HepG2 (cell line): ENCODE data around the gene SRF. TPM values are rescaled to one million over a fixed set of nuclear protein-coding genes. Genes with fewer than 3 reads are reported as not detected.

Source experiments
- ATAC-seq: fragments of 200-7000 bp; cut with Tn5 transposase; 3 replicates; pipeline ENCODE4 v1.9.1; 2020; ENCODE audit warnings: mild to moderate bottlenecking, moderate library complexity
- BruUV-seq: library from RNA; stranded (reverse); fragments of 400-500 nt; replicated peaks from 2 replicates; lab custom pipeline; 2021; lab: Mats Ljungman, UMichigan
- CTCF ChIA-PET: fragments of 300-600 bp; formaldehyde crosslinking; extraction: SDS; loops from one replicate; lab custom pipeline; 2021; ENCODE audit warnings: low total read pairs, inconsistent platforms, low intra/inter-chr PET ratio; lab: Yijun Ruan, JAX
- POLR2A ChIA-PET: fragments of 350-600 bp; sonication (Branson Sonifier 250); formaldehyde crosslinking; loops from one replicate; lab custom pipeline; 2020; ENCODE audit warnings: antibody characterized with exemption, inconsistent platforms; lab: Yijun Ruan, JAX
- DNase-seq: peaks from one replicate; pipeline ENCODE4 v3.0.0-alpha.2; 2015; ENCODE audit warnings: low spot score
- FAIRE-seq: peaks from 3 replicates; lab custom pipeline; 2011; peaks lifted over from hg19 to GRCh38; lab: Jason Lieb, UNC
- H2AFZ ChIP-seq: one replicate; pipeline ENCODE4 v1.6.1; 2011; ENCODE audit warnings: low read length, inconsistent platforms
- H3K27ac ChIP-seq: fragments of 300-600 bp; 3 replicates; pipeline ENCODE4 v1.8.0; 2011; ENCODE audit warnings: mixed run types, mild to moderate bottlenecking, mixed read lengths, low read length, inconsistent platforms; ENCODE audit not compliant: insufficient read depth; ENCODE audit errors: extremely low read length
- H3K27me3 ChIP-seq, 2 experiments: fragments of 200-600 bp in 1 of 2; 2 replicates in 1 of 2; 3 replicates in 1 of 2; pipeline versions ENCODE4 v1.6.0 to v1.8.0; 2011; ENCODE audit warnings: low read length in 2 of 2, mild to moderate bottlenecking in 2 of 2, moderate library complexity in 2 of 2, inconsistent platforms in 1 of 2; ENCODE audit not compliant: insufficient read depth in 2 of 2, control insufficient read depth in 1 of 2
- H3K36me3 ChIP-seq, 2 experiments: fragments of 200-600 bp in 1 of 2; replicated peaks in 1 of 2; 2 replicates in 1 of 2; 3 replicates in 1 of 2; pipeline versions ENCODE4 v1.5.1 to v1.8.0; 2011; ENCODE audit warnings: low read length in 2 of 2, inconsistent platforms in 1 of 2; ENCODE audit not compliant: insufficient read depth in 2 of 2, control insufficient read depth in 1 of 2
- H3K4me1 ChIP-seq: 2 replicates; pipeline ENCODE4 v1.5.1; 2012; ENCODE audit warnings: low read length, inconsistent platforms; ENCODE audit not compliant: insufficient read depth
- H3K4me2 ChIP-seq: 2 replicates; pipeline ENCODE4 v1.6.0; 2011; ENCODE audit warnings: low read depth, low read length, inconsistent platforms
- H3K4me3 ChIP-seq, 3 experiments: fragments of 200-600 bp in 1 of 3; sonication (generic), shearing (Covaris generic) in 1 of 3; replicated peaks in 1 of 3; 2 replicates each; pipeline ENCODE4 v1.5.1; 2011 to 2016; ENCODE audit warnings: low read length in 3 of 3, inconsistent platforms in 2 of 3, low read depth in 2 of 3, mild to moderate bottlenecking in 2 of 3, control low read depth in 1 of 3, mixed read lengths in 1 of 3; ENCODE audit not compliant: insufficient read depth in 1 of 3
- H3K79me2 ChIP-seq: one replicate; pipeline ENCODE4 v1.6.1; 2011; ENCODE audit warnings: low read length, inconsistent platforms; ENCODE audit not compliant: insufficient read depth
- H3K9ac ChIP-seq: 2 replicates; pipeline ENCODE4 v1.6.0; 2011; ENCODE audit warnings: mild to moderate bottlenecking, low read depth, low read length, inconsistent platforms; ENCODE audit not compliant: insufficient read depth
- H3K9me3 ChIP-seq: 2 replicates; pipeline ENCODE4 v1.5.1; 2012; ENCODE audit warnings: mild to moderate bottlenecking, low read length
- H4K20me1 ChIP-seq: 2 replicates; pipeline ENCODE4 v1.6.0; 2011; ENCODE audit warnings: inconsistent platforms, mild to moderate bottlenecking, low read length, moderate library complexity; ENCODE audit not compliant: insufficient read depth
- DNMT3B ChIP-seq: conservative IDR thresholded peaks from 2 replicates; pipeline ENCODE4 v1.6.1; 2016; ENCODE audit warnings: missing biosample characterization, control low read depth
- IKZF1 ChIP-seq: fragments of 450-650 bp; IDR thresholded peaks from 2 replicates; pipeline ENCODE4 v1.7.1; 2016
- KLF11 ChIP-seq: IDR thresholded peaks from 2 replicates; pipeline ENCODE4 v1.6.1; 2016; ENCODE audit warnings: missing compliant biosample characterization
- PRMT3 ChIP-seq: sonication (generic); formaldehyde crosslinking; IDR thresholded peaks from 2 replicates; pipeline ENCODE4 v1.8.1; 2022; ENCODE audit warnings: low read depth, mild to moderate bottlenecking, moderate library complexity, missing genetic modification reagents, borderline replicate concordance
- SNRNP70 ChIP-seq: fragments of 200-400 bp; formaldehyde crosslinking; IDR thresholded peaks from 2 replicates; pipeline ENCODE4 v1.6.1; 2017; ENCODE audit warnings: mild to moderate bottlenecking, low read depth, low read length, moderate library complexity
- SOX6 ChIP-seq, 2 experiments: fragments of 450-650 bp in 1 of 2; sonication (generic) in 1 of 2; formaldehyde crosslinking in 1 of 2; IDR thresholded peaks; 2 replicates each; pipeline versions ENCODE4 v1.4.0 to v1.6.1; 2017 to 2020; ENCODE audit warnings: antibody characterized with exemption in 1 of 2, mild to moderate bottlenecking in 1 of 2, missing genetic modification reagents in 1 of 2
- TBP ChIP-seq: sonication (generic); formaldehyde crosslinking; IDR thresholded peaks from 2 replicates; pipeline ENCODE4 v1.5.0; 2020; ENCODE audit warnings: missing genetic modification reagents
- TCF7 ChIP-seq: sonication (generic); IDR thresholded peaks from 2 replicates; pipeline ENCODE4 v1.6.1; 2016; ENCODE audit warnings: antibody characterized with exemption, low read depth
- ZNF563 ChIP-seq: sonication (generic); formaldehyde crosslinking; IDR thresholded peaks from 2 replicates; pipeline ENCODE4 v1.8.0; 2022; ENCODE audit warnings: mild to moderate bottlenecking, moderate library complexity, missing genetic modification reagents
- ZNF776 ChIP-seq: sonication (generic); formaldehyde crosslinking; IDR thresholded peaks from 2 replicates; pipeline ENCODE4 v1.4.0; 2020; ENCODE audit warnings: mild to moderate bottlenecking, missing genetic modification reagents
- ZSCAN22 ChIP-seq: sonication (generic); formaldehyde crosslinking; IDR thresholded peaks from 2 replicates; pipeline ENCODE4 v1.4.0; 2020; ENCODE audit warnings: mild to moderate bottlenecking, missing genetic modification reagents
- WGBS: methylation state at CpG from one replicate; pipeline ENCODE4 v1.1.6; 2017; ENCODE audit warnings: low lambda C conversion rate; 5-methylcytosine and 5-hydroxymethylcytosine counted together
- in situ Hi-C: cut with HindIII; loops from 2 replicates; pipeline ENCODE4 v1.10.0; 2017; ENCODE audit warnings: low pct_unique_long_range_greater_than_20kb; ENCODE audit not compliant: extremely low pct_ligation_motif_present
- intact Hi-C: fragments of 100-400 bp; cut with micrococcal nuclease; formaldehyde crosslinking; loops from one replicate; pipeline ENCODE4 v1.10.0; 2022; ENCODE audit not compliant: unreplicated experiment
- polyA plus RNA-seq, 8 experiments: library from polyadenylated mRNA; depleted of rRNA in 3 of 8; stranded (reverse) in 7 of 8; unstranded in 1 of 8; fragments of >200 nt; fragmentation: Illumina TruSeq in 4 of 8; extraction: Trizol in 4 of 8; gene quantifications; 2 replicates each; pipeline versions ENCODE4 v1.2.1 to v1.2.3, GENCODE V29; 2011 to 2016; ENCODE audit warnings: low read depth in 4 of 8, missing spikeins in 1 of 8, mixed read lengths in 1 of 8; ENCODE audit not compliant: insufficient read depth in 1 of 8
- total RNA-seq, 5 experiments: library from RNA; depleted of rRNA; stranded (reverse); fragments of >200 nt; fragmentation: Illumina TruSeq; extraction: Trizol; gene quantifications; 2 replicates each; pipeline ENCODE4 v1.2.3, GENCODE V29; 2016; ENCODE audit warnings: low read depth in 1 of 5
- TF ChIP-seq, protein P1 (sequence below): sonication (generic); formaldehyde crosslinking; IDR thresholded peaks from 2 replicates; pipeline ENCODE4 v1.4.0; 2020; ENCODE audit warnings: missing genetic modification reagents, borderline replicate concordance
- TF ChIP-seq, protein P2 (sequence below): sonication (generic); formaldehyde crosslinking; IDR thresholded peaks from 2 replicates; pipeline ENCODE4 v1.4.0; 2020; ENCODE audit warnings: missing genetic modification reagents, low read depth, mild to moderate bottlenecking, borderline replicate concordance
- TF ChIP-seq, protein P3 (sequence below): IDR thresholded peaks from 2 replicates; pipeline ENCODE4 v1.6.1; 2016; ENCODE audit warnings: missing genetic modification reagents, missing compliant biosample characterization

Gene SRF
- total and polyA plus RNA-seq, 2 of the 13 experiments (the other 11 are each of a cell fraction or from before 2014, with no cell fraction given): 25.5 to 44.1 TPM

DNA sequence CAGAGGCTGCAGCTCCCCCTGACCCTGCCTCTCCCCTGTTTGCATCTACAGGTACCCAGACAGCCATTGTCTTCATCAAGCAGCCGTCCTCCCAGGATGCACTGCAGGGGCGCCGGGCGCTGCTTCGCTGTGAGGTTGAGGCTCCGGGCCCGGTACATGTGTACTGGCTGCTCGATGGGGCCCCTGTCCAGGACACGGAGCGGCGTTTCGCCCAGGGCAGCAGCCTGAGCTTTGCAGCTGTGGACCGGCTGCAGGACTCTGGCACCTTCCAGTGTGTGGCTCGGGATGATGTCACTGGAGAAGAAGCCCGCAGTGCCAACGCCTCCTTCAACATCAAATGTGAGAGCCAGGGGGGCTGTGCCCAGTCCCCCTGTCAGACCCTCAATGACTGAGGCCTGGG, 42.1 kb upstream of the SRF start:
- no peaks in the 10 kb centered on the region for H3K27me3 ChIP-seq
- ATAC-seq (no peak), DNase-seq (no peak), FAIRE-seq (no peak)
- ChIA-PET POLR2A (no interaction called here), CTCF (interaction anchor here (1.8 kb wide), 1 partner anchor 59 kb away, joined by 14 read pairs; no protein-coding TSS in a partner anchor)
- peaks cover 19 to 32% of the 10 kb centered on the region in 2 experiments for H3K36me3 ChIP-seq
- in situ Hi-C loops: loop anchor here (10.0 kb wide), 1 partner anchor 54 kb away; the partner anchor contains the start of gene PTK7
- H3K4me1 ChIP-seq: peaks cover 33% of the 10 kb centered on the region
- no peak overlapping the region for H3K27ac ChIP-seq
- H3K4me3 ChIP-seq: no peak overlapping the region
- intact Hi-C loops: loop anchor here (1.0 kb wide), 1 partner anchor 59 kb away; no protein-coding TSS in a partner anchor
- no peaks in the 10 kb centered on the region for H3K9me3 ChIP-seq
- TF ChIP-seq IKZF1 (no peak), TBP (no peak), TCF7 (no peak), ZNF563 (CRISPR knock-in tag) (no peak), SOX6 (IDR thresholded peaks at IDR 0.05) (no peak), SOX6 (CRISPR knock-in tag; IDR thresholded peaks at IDR 0.05) (no peak), ZSCAN22 (CRISPR knock-in tag) (no peak), SNRNP70 (no peak), KLF11 (CRISPR knock-in tag) (no peak), PRMT3 (CRISPR knock-in tag) (no peak), ZNF776 (CRISPR knock-in tag) (no peak), DNMT3B (CRISPR knock-in tag) (no peak)
- TF ChIP-seq, protein P1, sequence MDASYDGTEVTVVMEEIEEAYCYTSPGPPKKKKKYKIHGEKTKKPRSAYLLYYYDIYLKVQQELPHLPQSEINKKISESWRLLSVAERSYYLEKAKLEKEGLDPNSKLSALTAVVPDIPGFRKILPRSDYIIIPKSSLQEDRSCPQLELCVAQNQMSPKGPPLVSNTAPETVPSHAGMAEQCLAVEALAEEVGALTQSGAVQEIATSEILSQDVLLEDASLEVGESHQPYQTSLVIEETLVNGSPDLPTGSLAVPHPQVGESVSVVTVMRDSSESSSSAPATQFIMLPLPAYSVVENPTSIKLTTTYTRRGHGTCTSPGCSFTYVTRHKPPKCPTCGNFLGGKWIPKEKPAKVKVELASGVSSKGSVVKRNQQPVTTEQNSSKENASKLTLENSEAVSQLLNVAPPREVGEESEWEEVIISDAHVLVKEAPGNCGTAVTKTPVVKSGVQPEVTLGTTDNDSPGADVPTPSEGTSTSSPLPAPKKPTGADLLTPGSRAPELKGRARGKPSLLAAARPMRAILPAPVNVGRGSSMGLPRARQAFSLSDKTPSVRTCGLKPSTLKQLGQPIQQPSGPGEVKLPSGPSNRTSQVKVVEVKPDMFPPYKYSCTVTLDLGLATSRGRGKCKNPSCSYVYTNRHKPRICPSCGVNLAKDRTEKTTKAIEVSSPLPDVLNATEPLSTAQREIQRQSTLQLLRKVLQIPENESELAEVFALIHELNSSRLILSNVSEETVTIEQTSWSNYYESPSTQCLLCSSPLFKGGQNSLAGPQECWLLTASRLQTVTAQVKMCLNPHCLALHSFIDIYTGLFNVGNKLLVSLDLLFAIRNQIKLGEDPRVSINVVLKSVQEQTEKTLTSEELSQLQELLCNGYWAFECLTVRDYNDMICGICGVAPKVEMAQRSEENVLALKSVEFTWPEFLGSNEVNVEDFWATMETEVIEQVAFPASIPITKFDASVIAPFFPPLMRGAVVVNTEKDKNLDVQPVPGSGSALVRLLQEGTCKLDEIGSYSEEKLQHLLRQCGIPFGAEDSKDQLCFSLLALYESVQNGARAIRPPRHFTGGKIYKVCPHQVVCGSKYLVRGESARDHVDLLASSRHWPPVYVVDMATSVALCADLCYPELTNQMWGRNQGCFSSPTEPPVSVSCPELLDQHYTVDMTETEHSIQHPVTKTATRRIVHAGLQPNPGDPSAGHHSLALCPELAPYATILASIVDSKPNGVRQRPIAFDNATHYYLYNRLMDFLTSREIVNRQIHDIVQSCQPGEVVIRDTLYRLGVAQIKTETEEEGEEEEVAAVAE: no peak
- TF ChIP-seq, protein P2, sequence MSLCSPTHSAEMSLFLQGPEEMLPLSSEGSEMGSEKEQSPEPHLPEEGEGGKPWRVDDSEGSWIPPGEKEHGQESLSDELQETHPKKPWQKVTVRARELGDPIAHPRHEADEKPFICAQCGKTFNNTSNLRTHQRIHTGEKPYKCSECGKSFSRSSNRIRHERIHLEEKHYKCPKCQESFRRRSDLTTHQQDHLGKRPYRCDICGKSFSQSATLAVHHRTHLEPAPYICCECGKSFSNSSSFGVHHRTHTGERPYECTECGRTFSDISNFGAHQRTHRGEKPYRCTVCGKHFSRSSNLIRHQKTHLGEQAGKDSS: no peak
- TF ChIP-seq, protein P3, sequence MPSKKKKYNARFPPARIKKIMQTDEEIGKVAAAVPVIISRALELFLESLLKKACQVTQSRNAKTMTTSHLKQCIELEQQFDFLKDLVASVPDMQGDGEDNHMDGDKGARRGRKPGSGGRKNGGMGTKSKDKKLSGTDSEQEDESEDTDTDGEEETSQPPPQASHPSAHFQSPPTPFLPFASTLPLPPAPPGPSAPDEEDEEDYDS (CRISPR knock-in tag): no peak
- H3K9ac ChIP-seq: no peak overlapping the region
- BruUV-seq: no TSS peak
- no peak overlapping the region for H2AFZ ChIP-seq
- H3K79me2 ChIP-seq: peaks cover 26% of the 10 kb centered on the region
- 100% methylated on average over 8 of the region's 16 CpGs for WGBS
- H4K20me1 ChIP-seq: no peaks in the 10 kb centered on the region
- no peak overlapping the region for H3K4me2 ChIP-seq
